Glutamatergic neuron (in vitro differentiated cells): ENCODE results near the gene CAMTA1. TPM values are rescaled to one million over a fixed set of nuclear protein-coding genes. Genes with fewer than 3 reads are reported as not detected.
A peak's percentile ranks its signal among the peaks of the same experiment; 100 is the strongest.

Source experiments
- DNase-seq: peaks from one replicate; pipeline ENCODE4 v3.0.0; 2022
- H3K27ac Mint-ChIP-seq: one replicate; pipeline ENCODE4 v1.8.0; 2020; ENCODE audit warnings: mild to moderate bottlenecking, mixed read lengths, inconsistent platforms; ENCODE audit not compliant: unreplicated experiment
- H3K27me3 Mint-ChIP-seq: one replicate; pipeline ENCODE4 v1.8.0; 2020; ENCODE audit warnings: mild to moderate bottlenecking, moderate library complexity, mixed read lengths, inconsistent platforms; ENCODE audit not compliant: unreplicated experiment
- H3K36me3 Mint-ChIP-seq: one replicate; pipeline ENCODE4 v1.8.0; 2020; ENCODE audit warnings: mild to moderate bottlenecking, mixed read lengths, inconsistent platforms; ENCODE audit not compliant: unreplicated experiment
- H3K4me1 Mint-ChIP-seq: one replicate; pipeline ENCODE4 v1.8.0; 2020; ENCODE audit warnings: mild to moderate bottlenecking, low read depth, mixed read lengths, inconsistent platforms; ENCODE audit not compliant: unreplicated experiment
- H3K4me3 Mint-ChIP-seq: one replicate; pipeline ENCODE4 v1.8.0; 2020; ENCODE audit warnings: mild to moderate bottlenecking, mixed read lengths, inconsistent platforms; ENCODE audit not compliant: unreplicated experiment
- H3K9me3 Mint-ChIP-seq: one replicate; pipeline ENCODE4 v1.8.0; 2020; ENCODE audit warnings: mild to moderate bottlenecking, moderate library complexity, mixed read lengths, inconsistent platforms; ENCODE audit not compliant: unreplicated experiment
- CTCF ChIP-seq: fragments of 200-600 bp; sonication (generic); IDR thresholded peaks from one replicate; pipeline ENCODE4 v1.5.0; 2021; ENCODE audit not compliant: partially characterized antibody, unreplicated experiment
- total RNA-seq: library from RNA; stranded (reverse); fragmentation: NEBNext Ultra II Directional; extraction: Animal tissue kit (Norgen Biotek cat#: 25700); gene quantifications from one replicate; pipeline ENCODE4 v1.2.1, GENCODE V29; 2021; ENCODE audit not compliant: unreplicated experiment

CAMTA1 gene
- total RNA-seq, 1 donor from 2014 or later = 77.2 TPM

- Mint-ChIP-seq H3K36me3 (no peaks in the 10 kb centered on the region), H3K4me1 (peaks cover 26% of the 10 kb centered on the region), H3K4me3 (no peak overlapping the region), H3K9me3 (peaks cover 9% of the 10 kb centered on the region), H3K27me3 (peaks cover 8% of the 10 kb centered on the region), H3K27ac (peak overlapping the region; percentile 33)
- no peak for TF ChIP-seq CTCF
- no peak for DNase-seq
These were observed 599.4 kb downstream of the CAMTA1 start for GRCh38 chr1:7384679-7385078.

GRCh38 chr1:7385471-7386225 lies 600.4 kb downstream of the CAMTA1 start:
- H3K4me1 Mint-ChIP-seq = peaks cover 24% of the 10 kb centered on the region
- peak overlapping the region; percentile 79 for H3K27ac Mint-ChIP-seq
- no peak for TF ChIP-seq CTCF
- H3K36me3 Mint-ChIP-seq = no peaks in the 10 kb centered on the region
- peaks cover 9% of the 10 kb centered on the region for H3K9me3 Mint-ChIP-seq
- DNase-seq = no peak
- no peak overlapping the region for H3K4me3 Mint-ChIP-seq
- peaks cover 8% of the 10 kb centered on the region for H3K27me3 Mint-ChIP-seq

- no peak for DNase-seq
- peaks cover 9% of the 10 kb centered on the region for H3K9me3 Mint-ChIP-seq
- H3K4me3 Mint-ChIP-seq = peak overlapping the region; percentile 42
- no peak for TF ChIP-seq CTCF
- no peaks in the 10 kb centered on the region for H3K36me3 Mint-ChIP-seq
- peaks cover 24% of the 10 kb centered on the region for H3K4me1 Mint-ChIP-seq
- H3K27me3 Mint-ChIP-seq = peaks cover 8% of the 10 kb centered on the region
- H3K27ac Mint-ChIP-seq = peak overlapping the region; percentile 79
These were observed 601.2 kb downstream of the CAMTA1 start for GRCh38 chr1:7386226-7387052.

- H3K36me3 Mint-ChIP-seq = no peaks in the 10 kb centered on the region
- H3K4me1 Mint-ChIP-seq = peaks cover 24% of the 10 kb centered on the region
- H3K27me3 Mint-ChIP-seq = peaks cover 8% of the 10 kb centered on the region
- peak overlapping the region; percentile 54 for H3K4me3 Mint-ChIP-seq
- peak overlapping the region; percentile 70 for H3K27ac Mint-ChIP-seq
- DNase-seq = no peak
- no peak for TF ChIP-seq CTCF
- peaks cover 9% of the 10 kb centered on the region for H3K9me3 Mint-ChIP-seq
These were observed 602.0 kb downstream of the CAMTA1 start for GRCh38 chr1:7387053-7387927.
